GM12872 (cell line): Measurements from ENCODE around the gene PLCL1.

Source experiments
- TF ChIP-seq, protein P1 (sequence below): IDR thresholded peaks from 3 replicates; pipeline ENCODE4 v1.5.1; 2011; ENCODE audit warnings: low read depth, mild to moderate bottlenecking, low read length, moderate library complexity; ENCODE audit not compliant: insufficient read depth

Gene PLCL1

DNA sequence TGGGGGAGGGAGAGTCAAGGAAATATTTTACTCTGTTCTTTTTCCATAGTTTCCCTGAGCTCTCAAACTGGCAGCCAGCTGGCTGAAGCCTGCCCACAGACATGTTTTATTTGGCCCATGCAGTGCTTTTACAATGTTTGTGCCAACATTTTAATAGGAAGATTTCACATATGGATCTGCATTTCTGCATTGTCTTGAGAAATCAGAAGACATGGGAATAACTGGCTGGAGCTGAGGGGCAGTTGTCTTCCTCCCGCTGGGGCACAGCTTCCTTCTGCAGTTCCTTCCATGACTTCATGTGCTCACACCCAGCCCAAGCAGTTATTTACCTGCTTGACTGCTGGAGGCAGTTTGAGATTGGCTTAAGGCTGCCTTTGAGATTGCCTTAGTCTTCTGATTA, 74.4 kb downstream of the PLCL1 start:
- TF ChIP-seq, protein P1, sequence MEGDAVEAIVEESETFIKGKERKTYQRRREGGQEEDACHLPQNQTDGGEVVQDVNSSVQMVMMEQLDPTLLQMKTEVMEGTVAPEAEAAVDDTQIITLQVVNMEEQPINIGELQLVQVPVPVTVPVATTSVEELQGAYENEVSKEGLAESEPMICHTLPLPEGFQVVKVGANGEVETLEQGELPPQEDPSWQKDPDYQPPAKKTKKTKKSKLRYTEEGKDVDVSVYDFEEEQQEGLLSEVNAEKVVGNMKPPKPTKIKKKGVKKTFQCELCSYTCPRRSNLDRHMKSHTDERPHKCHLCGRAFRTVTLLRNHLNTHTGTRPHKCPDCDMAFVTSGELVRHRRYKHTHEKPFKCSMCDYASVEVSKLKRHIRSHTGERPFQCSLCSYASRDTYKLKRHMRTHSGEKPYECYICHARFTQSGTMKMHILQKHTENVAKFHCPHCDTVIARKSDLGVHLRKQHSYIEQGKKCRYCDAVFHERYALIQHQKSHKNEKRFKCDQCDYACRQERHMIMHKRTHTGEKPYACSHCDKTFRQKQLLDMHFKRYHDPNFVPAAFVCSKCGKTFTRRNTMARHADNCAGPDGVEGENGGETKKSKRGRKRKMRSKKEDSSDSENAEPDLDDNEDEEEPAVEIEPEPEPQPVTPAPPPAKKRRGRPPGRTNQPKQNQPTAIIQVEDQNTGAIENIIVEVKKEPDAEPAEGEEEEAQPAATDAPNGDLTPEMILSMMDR: no peak

DNA sequence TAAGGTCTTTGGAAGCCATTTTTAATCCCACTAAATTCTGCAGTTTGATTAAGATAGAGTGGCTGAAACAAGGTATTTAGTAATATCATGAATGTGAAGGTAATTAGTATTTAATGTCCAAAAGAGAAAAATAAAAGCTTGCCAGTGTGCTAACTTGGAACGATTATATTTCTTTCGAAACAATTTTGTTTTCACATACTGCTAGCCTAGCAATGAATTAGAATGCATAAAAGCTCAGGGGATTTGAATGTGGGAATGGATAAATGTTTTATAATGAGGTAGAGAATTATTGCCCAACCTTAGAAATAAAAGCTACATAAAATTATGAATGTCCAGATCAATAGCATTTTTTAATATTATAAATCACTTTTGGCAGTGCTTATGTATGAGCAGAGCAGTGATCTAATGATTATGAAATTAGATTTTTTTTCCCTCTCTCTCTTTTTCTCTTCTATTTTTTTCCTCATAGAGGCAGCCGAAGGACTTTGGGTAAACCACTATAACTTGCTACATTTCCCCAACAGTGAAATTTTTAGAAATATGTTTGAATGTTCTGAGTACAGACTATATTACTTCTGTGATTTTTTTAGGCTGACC, 75.5 kb downstream of the PLCL1 start:
- TF ChIP-seq, protein P1: no peak

DNA sequence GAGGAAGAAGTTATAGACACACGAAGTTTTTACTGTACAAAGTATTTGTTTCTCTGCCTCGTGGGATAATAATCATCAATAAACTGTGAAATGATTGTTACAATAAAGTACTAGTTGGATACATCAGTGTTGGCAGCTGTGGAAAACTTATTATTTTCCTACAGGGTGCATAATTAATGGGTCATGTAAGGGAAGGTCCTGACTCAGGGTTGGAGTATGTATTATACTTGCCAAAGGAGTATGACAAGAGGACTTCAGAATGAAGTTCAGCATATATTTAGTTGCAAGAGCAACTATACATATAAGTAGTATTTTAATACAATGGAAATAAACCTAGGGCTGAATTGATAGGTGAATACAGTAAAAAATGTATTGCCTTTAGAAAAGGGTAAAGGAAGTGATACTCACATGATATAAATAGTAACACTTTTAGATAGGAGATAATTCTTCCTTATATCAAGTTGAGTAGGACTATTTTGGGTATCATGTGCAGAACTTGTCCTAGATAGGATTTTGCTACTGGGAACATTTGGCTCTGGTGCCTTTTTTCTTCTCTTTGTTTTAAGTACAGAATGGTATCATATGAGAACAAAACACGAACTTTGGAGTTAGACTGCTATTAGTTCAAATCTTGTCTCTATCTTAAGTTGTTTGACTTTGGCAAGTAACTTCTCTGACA, 79.1 kb downstream of the PLCL1 start:
- TF ChIP-seq, protein P1: no peak

DNA sequence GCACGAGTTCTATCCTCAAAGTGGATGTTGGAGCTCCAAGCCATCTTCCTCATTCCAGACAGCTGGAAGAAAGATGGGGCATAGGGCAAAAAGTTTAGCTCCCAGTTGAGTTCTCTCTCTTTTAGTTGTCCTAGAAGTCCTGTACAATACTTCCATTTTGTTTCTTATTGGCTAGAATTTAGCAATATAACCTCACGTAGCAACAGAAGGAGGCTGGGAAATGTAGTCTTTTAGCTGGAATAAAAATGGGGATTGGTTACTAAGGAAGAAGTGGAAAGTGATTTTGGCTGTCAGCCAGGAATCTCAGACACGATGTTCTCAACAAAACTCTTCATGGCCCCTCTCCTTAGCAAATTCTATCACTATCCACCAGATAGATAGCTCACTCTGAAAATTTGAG, 79.9 kb downstream of the PLCL1 start:
- TF ChIP-seq, protein P1: no peak

DNA sequence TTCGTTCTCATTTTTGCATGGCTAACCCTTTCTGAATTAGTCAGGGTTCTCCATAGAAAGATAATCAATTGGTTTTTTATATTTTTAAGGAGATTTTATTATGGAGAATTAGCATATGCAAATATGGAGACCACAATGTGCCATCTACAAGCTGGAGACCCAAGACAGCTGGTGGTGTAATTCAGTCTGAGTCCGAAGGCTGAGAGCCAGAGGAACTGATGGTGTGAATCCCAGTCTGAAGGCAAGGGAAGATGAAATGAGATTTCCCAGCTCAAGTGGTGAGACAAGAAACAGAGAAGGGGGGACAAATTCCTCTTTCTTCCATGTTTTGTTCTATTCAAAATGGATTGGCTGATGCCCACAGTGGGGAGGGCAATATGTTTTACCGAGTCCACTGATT, 80.7 kb downstream of the PLCL1 start:
- TF ChIP-seq, protein P1: no peak

DNA sequence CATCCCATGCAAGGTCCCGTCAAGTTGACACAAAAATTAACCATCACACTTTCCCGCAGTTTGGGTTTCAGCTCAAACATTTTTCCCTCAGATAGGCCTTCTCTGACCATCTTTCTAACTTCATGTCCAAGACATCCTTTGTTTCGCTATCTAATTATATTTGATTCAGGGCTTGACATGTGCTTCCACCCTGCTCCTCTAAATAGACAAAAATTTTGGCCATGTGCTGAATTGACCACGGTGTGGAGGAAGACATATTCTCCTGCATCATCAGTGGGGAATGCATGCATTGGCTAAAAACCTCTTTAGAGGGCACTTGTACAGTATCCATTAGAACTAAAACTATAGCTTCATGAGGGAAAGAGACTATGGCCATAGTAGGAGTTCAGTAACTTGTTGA, 81.2 kb downstream of the PLCL1 start:
- TF ChIP-seq, protein P1: no peak

DNA sequence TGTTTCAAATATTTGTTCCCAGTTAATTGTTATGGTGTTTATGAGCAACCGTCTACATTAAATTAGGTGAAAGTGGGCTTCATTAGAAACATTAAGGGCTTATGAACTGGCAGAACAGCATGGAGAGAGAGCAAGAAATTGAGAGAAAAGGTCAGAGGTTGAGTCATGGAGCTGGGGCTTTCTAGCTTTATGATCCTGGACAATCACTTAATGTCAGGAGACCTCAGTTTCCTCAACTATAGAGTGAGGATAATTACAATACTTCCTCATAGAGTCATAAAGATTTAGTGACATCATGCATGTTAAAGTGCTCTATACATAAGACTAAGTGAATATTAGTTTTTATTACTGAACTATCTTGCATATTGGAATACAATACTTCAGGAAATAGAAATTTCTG, 83.9 kb downstream of the PLCL1 start:
- TF ChIP-seq, protein P1: no peak
